GM23248 (cell line): ENCODE measurements around the gene RAB27B.

Source experiments
- EZH2 ChIP-seq: fragments of 200-600 bp; sonication (generic); IDR thresholded peaks from 2 replicates; pipeline ENCODE4 v1.6.1; 2018; ENCODE audit warnings: antibody characterized with exemption, mild to moderate bottlenecking; ENCODE audit not compliant: insufficient read depth, poor library complexity, severe bottlenecking
- EZH2phosphoT487 ChIP-seq: fragments of 200-600 bp; sonication (generic); IDR thresholded peaks from 2 replicates; pipeline ENCODE4 v1.6.1; 2018; ENCODE audit warnings: antibody characterized with exemption, moderate library complexity, mild to moderate bottlenecking, low read depth; ENCODE audit not compliant: insufficient read depth

GRCh38 chr18:54899500-54899899 lies 71.2 kb downstream of the RAB27B start:
- TF ChIP-seq EZH2phosphoT487 = no peak
- TF ChIP-seq EZH2 = no peak
